GM12865 (cell line): ENCODE results near the gene ITIH3.

ENCODE experiments used
- DNase-seq: peaks from one replicate; pipeline ENCODE4 v3.0.0; 2010; ENCODE audit warnings: low read depth
- H3K4me3 ChIP-seq: 2 replicates; pipeline ENCODE4 v1.5.1; 2011; ENCODE audit warnings: mild to moderate bottlenecking, low read depth, low read length, control low read depth
- TF ChIP-seq, protein P1 (sequence below): IDR thresholded peaks from 2 replicates; pipeline ENCODE4 v1.5.1; 2011; ENCODE audit warnings: low read length, control low read depth, low read depth, inconsistent platforms; ENCODE audit not compliant: insufficient read depth; ENCODE audit errors: missing control alignments

Gene ITIH3

DNA sequence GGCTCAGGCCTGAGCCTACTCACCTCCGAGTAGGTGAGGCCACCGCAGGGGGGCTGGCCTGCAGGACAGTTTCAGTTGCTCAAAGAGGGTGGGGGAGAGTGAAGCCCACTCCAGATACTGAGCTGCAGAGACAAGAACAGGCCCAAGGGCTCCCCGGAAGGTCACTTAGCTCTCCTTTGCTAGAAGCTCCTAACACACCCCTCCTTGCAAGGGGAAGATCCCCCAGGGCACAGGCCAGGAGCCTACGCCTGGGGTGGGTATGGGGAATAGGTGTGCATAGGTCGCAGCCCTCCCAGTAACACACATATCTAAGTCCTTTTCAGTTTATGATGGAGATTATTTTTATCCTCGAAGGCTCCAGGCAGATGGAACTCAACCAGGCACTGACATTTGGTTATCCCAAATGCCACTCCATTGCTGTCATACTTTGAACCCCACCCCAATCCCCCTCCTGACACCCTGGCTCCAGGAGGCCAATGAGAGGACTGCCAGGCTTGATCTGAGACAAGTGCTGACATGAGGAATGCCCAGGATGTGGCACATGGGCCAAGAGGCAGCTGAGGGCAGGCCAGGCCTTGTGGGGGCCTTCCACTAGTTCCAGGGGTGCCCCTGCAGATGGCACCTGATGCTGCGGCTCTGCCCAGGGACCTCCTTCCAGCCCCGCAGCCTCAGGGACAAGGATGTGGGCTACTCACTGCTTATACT, 41.3 kb downstream of the ITIH3 start:
- no peak for DNase-seq
- TF ChIP-seq, protein P1, sequence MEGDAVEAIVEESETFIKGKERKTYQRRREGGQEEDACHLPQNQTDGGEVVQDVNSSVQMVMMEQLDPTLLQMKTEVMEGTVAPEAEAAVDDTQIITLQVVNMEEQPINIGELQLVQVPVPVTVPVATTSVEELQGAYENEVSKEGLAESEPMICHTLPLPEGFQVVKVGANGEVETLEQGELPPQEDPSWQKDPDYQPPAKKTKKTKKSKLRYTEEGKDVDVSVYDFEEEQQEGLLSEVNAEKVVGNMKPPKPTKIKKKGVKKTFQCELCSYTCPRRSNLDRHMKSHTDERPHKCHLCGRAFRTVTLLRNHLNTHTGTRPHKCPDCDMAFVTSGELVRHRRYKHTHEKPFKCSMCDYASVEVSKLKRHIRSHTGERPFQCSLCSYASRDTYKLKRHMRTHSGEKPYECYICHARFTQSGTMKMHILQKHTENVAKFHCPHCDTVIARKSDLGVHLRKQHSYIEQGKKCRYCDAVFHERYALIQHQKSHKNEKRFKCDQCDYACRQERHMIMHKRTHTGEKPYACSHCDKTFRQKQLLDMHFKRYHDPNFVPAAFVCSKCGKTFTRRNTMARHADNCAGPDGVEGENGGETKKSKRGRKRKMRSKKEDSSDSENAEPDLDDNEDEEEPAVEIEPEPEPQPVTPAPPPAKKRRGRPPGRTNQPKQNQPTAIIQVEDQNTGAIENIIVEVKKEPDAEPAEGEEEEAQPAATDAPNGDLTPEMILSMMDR = no peak
- no peak overlapping the region for H3K4me3 ChIP-seq

DNA sequence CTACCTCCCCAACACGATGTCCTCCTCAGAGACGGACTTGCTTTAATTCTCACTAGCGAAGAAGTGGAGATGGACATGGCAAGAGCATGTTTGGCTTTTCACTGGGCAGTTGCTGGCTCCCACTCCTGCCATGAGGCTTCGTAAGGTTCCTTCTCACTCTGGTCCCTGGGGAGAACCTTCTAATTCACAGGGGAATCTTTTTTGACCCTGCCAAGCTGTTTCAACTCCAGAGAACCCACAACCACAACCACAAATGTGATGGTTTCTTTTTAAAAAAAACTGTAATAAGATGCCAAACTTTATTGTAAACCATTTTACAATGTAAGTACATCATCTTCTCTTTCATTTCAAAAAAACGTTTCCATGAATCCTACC, 41.9 kb downstream of the ITIH3 start:
- no peak overlapping the region for H3K4me3 ChIP-seq
- no peak for DNase-seq
- TF ChIP-seq, protein P1 = no peak

DNA sequence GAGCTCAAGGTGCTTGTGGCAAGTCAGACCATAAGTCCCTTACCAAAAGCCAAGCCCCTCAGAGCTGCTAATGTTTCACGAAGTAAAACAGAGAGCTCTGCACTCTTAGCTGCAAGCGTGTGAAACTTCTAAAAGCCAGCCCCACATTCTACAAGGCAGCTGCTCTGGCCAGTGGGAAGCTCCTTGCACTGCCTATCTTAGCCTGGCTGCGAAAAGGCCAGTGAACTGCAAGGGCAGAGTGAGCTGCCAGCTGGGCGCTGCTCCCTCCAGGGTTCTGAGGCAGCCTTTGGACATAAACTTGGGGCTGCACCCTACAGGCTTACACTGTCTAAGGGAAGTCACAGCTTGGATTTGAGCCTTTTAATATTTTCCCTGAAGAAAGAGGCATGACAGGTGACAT, 42.4 kb downstream of the ITIH3 start:
- no peak overlapping the region for H3K4me3 ChIP-seq
- DNase-seq = no peak
- TF ChIP-seq, protein P1 = no peak

DNA sequence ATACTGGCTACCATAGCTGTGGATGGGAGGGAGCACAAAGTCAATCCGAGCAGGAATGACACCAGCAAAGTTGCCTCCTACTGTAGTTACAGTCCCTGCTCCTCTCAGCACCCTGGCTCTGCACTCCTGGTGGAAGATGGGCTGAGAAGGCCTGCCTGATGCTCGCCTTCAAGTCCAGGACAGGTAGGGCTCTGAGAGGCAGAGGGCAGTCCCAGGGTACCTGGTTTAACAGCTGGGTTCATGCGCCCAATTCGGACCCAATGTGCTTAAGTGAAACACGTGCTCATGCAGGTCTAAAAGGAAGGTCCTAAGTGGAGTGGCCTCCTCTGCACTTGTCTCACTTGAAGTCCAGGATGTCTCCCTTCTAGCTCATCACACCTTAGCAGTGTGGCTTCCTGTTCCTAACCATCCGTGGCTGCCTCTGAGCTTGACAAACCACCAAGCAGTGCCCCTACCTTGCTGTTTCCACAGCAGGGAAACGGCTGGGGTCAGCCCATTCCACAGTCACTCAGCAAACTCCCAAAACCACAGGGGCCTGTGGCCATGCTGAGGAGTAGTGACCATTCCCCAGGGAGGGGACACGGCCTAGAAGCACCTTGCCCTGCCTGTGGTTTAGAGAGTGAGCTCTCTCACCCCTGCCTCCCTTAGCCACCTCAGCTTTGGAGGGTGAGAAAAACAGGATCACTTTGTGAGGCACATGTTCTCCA, 44.1 kb downstream of the ITIH3 start:
- TF ChIP-seq, protein P1 = no peak
- no peak overlapping the region for H3K4me3 ChIP-seq
- DNase-seq = no peak

DNA sequence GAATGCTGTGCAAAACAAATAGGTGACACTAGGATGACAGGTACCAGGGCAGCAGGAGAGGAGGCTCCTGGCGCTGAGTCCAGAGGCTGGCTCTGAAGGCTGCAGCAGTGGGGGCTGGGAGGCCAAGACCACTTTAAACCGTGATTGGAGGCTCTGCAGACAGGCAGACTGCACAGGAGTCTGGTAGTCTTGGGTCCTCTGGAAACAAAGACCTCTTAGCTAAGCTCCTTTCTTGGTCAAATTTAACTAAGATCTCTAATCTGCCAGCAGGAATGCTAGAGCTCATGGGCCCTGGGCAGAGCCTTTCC, 44.6 kb downstream of the ITIH3 start:
- TF ChIP-seq, protein P1 = no peak
- no peak for DNase-seq
- no peak overlapping the region for H3K4me3 ChIP-seq

DNA sequence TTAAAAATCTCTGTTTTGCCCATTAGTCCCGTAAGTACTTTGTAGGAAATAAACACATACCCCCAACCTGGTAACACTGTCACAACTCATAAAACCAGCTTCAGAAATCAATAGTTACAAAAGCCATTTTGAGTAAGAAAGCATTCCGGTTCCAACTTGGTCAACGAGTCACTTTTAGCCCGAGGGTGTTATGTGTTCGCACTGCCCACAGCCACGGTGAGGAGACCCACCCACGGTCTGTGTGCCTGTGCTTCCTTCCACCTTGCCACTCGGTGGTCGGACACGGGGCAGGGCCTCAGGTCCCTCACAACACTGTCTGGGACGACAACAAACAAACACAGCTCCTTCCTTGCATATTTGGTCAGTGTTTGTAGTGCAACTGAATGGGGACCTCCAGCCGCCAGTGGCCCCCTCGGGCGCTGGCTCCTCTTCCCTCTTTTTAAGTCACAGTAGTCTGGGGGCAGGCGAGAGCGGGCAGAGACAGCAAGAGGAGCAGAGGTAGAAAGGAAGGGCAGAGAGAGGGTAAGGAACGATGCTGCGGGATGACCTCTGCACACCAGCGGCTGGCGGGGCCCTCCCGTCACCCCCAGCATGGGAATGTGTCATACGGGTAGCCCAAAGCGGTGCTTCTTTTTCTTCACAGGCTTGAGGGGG, 45.4 kb downstream of the ITIH3 start:
- TF ChIP-seq, protein P1 = no peak
- no peak overlapping the region for H3K4me3 ChIP-seq
- DNase-seq = no peak
